Measurements from ENCODE around the gene PWWP2B. TPM values are rescaled to one million over a fixed set of nuclear protein-coding genes. Genes with fewer than 3 reads are reported as not detected.

Gene PWWP2B
- total RNA-seq, 1 donor from 2014 or later, result 24.3 TPM

GRCh38 chr10:132464256-132465192 is 67.5 kb downstream of the PWWP2B start:
- H3K4me3 Mint-ChIP-seq (ENCODE audit: low read depth), result no peak overlapping the region
- no peak for TF ChIP-seq CTCF (IDR thresholded peaks at IDR 0.05; ENCODE audit: unreplicated experiment)
- H3K4me1 Mint-ChIP-seq (ENCODE audit: low read depth), result peaks cover 5% of the 10 kb centered on the region
- DNase-seq (ENCODE audit: low spot score, unreplicated experiment), result no peak
- H3K27ac Mint-ChIP-seq, result no peak overlapping the region
- no peaks in the 10 kb centered on the region for H3K9me3 Mint-ChIP-seq (ENCODE audit: low read depth)
- peaks cover under 1% of the 10 kb centered on the region for H3K27me3 Mint-ChIP-seq
- H3K36me3 Mint-ChIP-seq (ENCODE audit: insufficient read depth), result no peaks in the 10 kb centered on the region

GRCh38 chr10:132465193-132465888 is 68.3 kb downstream of the PWWP2B start:
- Mint-ChIP-seq H3K9me3 (ENCODE audit: low read depth) (no peaks in the 10 kb centered on the region), H3K4me3 (ENCODE audit: low read depth) (no peak overlapping the region), H3K27ac (no peak overlapping the region), H3K4me1 (ENCODE audit: low read depth) (peaks cover 4% of the 10 kb centered on the region), H3K27me3 (peaks cover 2% of the 10 kb centered on the region), H3K36me3 (ENCODE audit: insufficient read depth) (no peaks in the 10 kb centered on the region)
- DNase-seq (ENCODE audit: low spot score, unreplicated experiment), result no peak
- no peak for TF ChIP-seq CTCF (IDR thresholded peaks at IDR 0.05; ENCODE audit: unreplicated experiment)

- H3K36me3 Mint-ChIP-seq (ENCODE audit: insufficient read depth), result no peaks in the 10 kb centered on the region
- no peak overlapping the region for H3K27ac Mint-ChIP-seq
- H3K9me3 Mint-ChIP-seq (ENCODE audit: low read depth), result no peaks in the 10 kb centered on the region
- no peak for TF ChIP-seq CTCF (IDR thresholded peaks at IDR 0.05; ENCODE audit: unreplicated experiment)
- H3K27me3 Mint-ChIP-seq, result peaks cover 6% of the 10 kb centered on the region
- no peak for DNase-seq (ENCODE audit: low spot score, unreplicated experiment)
- H3K4me3 Mint-ChIP-seq (ENCODE audit: low read depth), result no peak overlapping the region
- H3K4me1 Mint-ChIP-seq (ENCODE audit: low read depth), result peaks cover 4% of the 10 kb centered on the region
Observed at GRCh38 chr10:132465889-132466519, 69.0 kb downstream of the PWWP2B start.

GRCh38 chr10:132466520-132467463 is 69.8 kb downstream of the PWWP2B start:
- TF ChIP-seq CTCF (IDR thresholded peaks at IDR 0.05; ENCODE audit: unreplicated experiment), result no peak
- H3K9me3 Mint-ChIP-seq (ENCODE audit: low read depth), result no peaks in the 10 kb centered on the region
- no peaks in the 10 kb centered on the region for H3K36me3 Mint-ChIP-seq (ENCODE audit: insufficient read depth)
- H3K4me1 Mint-ChIP-seq (ENCODE audit: low read depth), result peaks cover 4% of the 10 kb centered on the region
- no peak for DNase-seq (ENCODE audit: low spot score, unreplicated experiment)
- no peak overlapping the region for H3K4me3 Mint-ChIP-seq (ENCODE audit: low read depth)
- peaks cover 6% of the 10 kb centered on the region for H3K27me3 Mint-ChIP-seq
- no peak overlapping the region for H3K27ac Mint-ChIP-seq

Other genes with a start within 250 kb of the PWWP2B start
- 54.6 and 55.9 TPM in 2 replicates for gene DPYSL4, start 210.3 kb upstream of the PWWP2B start, total RNA-seq
- gene STK32C, start 89.2 kb upstream of the PWWP2B start, total RNA-seq, result 8.4 and 10.0 TPM in 2 replicates
- 21.7 and 22.1 TPM in 2 replicates for gene LRRC27, start 65.0 kb upstream of the PWWP2B start, total RNA-seq
- gene INPP5A, start 140.6 kb downstream of the PWWP2B start, total RNA-seq, result 30.0 and 30.6 TPM in 2 replicates